T-helper 2 cell treated with Interferon-gamma antibody and Interleukin-4, amounts not matched to agents 100 ng/mL and 5 ng/mL, for 36 hours (primary cell): Measurements from ENCODE around the gene RPL18. TPM values are rescaled to one million over a fixed set of nuclear protein-coding genes. Genes with fewer than 3 reads are reported as not detected.

ENCODE experiments used
- intact Hi-C: fragments of 100-400 bp; cut with micrococcal nuclease; formaldehyde crosslinking; loops from one replicate; pipeline ENCODE4 v1.15.1; 2023
- total RNA-seq: library from RNA; stranded (reverse); gene quantifications from 2 replicates; pipeline ENCODE4 v1.2.3, GENCODE V29; 2022

RPL18 gene
- total RNA-seq, 1 donor from 2014 or later: 1,641 TPM

- intact Hi-C loops: loop anchor here (10.0 kb wide), 1 partner anchor 333 kb away; the partner anchor contains the start of gene FTL
Measured at GRCh38 chr19:48632286-48632685, 13.3 kb upstream of the RPL18 start.

GRCh38 chr19:48631225-48631624 is 12.2 kb upstream of the RPL18 start:
- intact Hi-C loops: loop anchor here (10.0 kb wide), 1 partner anchor 334 kb away; the partner anchor contains the start of gene FTL

- intact Hi-C loops: loop anchor here (10.0 kb wide), 1 partner anchor 334 kb away; the partner anchor contains the start of gene FTL
Measured at GRCh38 chr19:48630296-48631063, 11.5 kb upstream of the RPL18 start.

DNA sequence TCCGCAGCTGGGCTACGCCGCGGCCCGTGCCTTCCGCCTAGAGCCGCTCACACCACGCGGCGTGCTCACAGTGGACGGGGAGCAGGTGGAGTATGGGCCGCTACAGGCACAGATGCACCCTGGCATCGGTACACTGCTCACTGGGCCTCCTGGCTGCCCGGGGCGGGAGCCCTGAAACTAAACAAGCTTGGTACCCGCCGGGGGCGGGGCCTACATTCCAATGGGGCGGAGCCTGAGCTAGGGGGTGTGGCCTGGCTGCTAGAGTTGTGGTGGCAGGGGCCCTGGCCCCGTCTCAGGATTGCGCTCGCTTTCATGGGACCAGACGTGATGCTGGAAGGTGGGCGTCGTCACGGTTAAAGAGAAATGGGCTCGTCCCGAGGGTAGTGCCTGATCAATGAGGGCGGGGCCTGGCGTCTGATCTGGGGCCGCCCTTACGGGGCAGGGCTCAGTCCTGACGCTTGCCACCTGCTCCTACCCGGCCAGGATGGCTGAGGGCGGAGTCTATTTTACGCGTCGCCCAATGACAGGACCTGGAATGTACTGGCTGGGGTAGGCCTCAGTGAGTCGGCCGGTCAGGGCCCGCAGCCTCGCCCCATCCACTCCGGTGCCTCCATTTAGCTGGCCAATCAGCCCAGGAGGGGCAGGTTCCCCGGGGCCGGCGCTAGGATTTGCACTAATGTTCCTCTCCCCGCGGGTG is 10.8 kb upstream of the RPL18 start:
- intact Hi-C loops: loop anchor here (10.0 kb wide), 1 partner anchor 335 kb away; the partner anchor contains the start of gene FTL

DNA sequence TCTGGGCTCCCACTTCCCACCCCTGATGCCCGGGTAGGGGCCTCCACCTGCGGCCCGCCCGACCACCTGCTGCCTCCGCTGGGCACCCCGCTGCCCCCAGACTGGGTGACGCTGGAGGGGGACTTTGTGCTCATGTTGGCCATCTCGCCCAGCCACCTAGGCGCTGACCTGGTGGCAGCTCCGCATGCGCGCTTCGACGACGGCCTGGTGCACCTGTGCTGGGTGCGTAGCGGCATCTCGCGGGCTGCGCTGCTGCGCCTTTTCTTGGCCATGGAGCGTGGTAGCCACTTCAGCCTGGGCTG is 10.3 kb upstream of the RPL18 start:
- intact Hi-C loops: no loop called here

GRCh38 chr19:48628486-48629296 is 9.7 kb upstream of the RPL18 start:
- intact Hi-C loops: no loop called here

DNA sequence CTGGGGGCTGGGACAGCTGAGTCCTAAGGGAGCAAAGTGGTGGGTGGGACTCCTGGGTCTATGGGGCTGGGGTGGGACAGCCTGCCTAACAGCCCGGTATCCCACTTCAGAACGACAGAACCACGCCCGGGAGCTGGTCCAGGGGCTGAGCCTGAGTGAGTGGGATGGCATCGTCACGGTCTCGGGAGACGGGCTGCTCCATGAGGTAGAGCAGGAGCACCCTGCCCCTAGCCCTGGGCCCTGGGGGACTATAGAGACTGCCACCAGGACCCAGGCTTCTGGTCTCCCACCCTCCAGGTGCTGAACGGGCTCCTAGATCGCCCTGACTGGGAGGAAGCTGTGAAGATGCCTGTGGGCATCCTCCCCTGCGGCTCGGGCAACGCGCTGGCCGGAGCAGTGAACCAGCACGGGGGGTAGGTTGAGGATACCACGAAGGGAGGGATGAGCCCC is 8.9 kb upstream of the RPL18 start:
- intact Hi-C loops: no loop called here

- intact Hi-C loops: no loop called here
Measured at GRCh38 chr19:48627201-48627864, 8.4 kb upstream of the RPL18 start.

DNA sequence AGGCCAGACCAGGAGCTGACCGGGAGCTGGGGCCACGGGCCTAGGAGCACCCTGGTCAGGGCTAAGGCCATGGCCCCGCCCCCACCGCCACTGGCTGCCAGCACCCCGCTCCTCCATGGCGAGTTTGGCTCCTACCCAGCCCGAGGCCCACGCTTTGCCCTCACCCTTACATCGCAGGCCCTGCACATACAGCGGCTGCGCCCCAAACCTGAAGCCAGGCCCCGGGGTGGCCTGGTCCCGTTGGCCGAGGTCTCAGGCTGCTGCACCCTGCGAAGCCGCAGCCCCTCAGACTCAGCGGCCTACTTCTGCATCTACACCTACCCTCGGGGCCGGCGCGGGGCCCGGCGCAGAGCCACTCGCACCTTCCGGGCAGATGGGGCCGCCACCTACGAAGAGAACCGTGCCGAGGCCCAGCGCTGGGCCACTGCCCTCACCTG is 6.9 kb upstream of the RPL18 start:
- intact Hi-C loops: no loop called here

DNA sequence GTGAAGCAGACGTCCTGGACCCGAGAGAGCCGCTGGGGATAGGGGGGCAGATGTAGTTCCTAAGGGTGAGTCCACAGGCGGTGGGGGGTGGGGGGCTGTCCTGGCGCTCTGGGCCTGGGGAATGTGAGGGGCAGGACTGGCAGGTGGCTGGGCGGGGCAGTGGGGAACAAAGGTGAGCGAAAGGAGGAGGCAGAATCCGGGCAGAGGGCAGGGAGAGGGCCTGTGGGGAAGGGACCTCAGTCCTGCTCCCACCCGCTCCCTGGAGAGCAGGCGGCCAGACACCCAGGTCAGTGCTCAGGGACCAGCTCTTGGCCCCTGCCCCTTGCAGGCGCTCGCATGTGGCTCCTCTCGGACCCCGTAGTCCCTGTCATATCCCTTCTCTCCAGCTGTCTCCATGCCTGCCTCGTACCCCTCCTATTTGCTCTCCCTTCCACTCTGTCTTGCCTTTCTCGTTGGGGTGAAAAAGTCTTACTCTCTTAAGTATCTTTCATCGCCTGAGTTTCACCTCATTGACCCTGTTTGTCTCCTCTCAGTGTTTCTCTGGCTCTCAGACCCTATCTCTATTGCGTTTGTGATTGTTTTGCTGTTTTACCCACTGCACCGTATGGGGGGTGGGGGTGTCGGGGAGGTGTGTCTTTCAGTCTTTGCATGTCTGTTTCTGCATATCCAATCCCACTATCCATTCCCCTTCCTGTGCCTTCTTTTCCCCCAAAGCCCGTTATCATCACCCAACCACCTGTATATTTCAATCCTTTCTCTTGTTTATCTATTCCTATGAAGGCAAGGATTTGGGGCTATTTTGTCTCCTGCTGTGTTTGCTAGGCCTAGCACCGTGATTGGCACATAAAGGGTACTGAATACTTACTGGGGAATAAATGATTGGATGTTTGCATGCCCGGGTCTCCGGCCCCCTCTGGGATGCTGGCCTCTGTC is 6.1 kb upstream of the RPL18 start:
- intact Hi-C loops: loop anchor here (1.0 kb wide), 1 partner anchor 9 kb away; no protein-coding TSS in a partner anchor

GRCh38 chr19:48624067-48624594 is 5.2 kb upstream of the RPL18 start:
- intact Hi-C loops: loop anchor here (1.0 kb wide), 1 partner anchor 10 kb away; no protein-coding TSS in a partner anchor

DNA sequence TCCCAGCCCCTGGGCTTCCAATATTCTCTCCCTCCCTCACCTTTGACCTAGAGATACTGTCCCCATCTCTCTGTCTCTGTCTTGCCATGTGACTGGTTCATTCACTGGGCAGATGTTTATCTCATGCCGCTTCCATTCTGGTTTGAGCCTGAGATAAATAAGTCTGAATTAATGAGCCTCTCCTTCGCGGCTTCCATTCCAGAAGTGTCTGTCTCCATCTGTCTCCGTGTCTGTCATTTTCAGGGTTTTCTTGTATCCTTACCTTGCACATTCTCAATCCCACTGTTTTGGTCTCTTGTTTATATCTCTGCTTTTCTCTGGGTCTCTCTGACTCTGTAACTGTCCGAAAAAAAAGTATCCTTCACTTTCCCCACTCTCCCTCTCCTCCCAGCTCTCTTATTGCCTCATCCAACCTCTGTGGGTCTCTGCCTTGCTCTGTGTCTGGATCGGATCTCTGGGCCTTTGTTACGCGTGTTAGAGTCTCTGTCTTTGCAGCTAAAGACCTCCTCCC is 4.6 kb upstream of the RPL18 start:
- intact Hi-C loops: loop anchor here (1.0 kb wide), 1 partner anchor 11 kb away; no protein-coding TSS in a partner anchor

GRCh38 chr19:48619692-48620585 is 961 bp upstream of the RPL18 start:
- intact Hi-C loops: loop anchor here (1.0 to 2.0 kb wide), 6 partner anchors 17 to 373 kb away; partner anchors contain the start of genes DBP, GYS1, RUVBL2 and TMEM143

- intact Hi-C loops: loop anchor here (2.0 kb wide), 2 partner anchors 30 to 256 kb away; partner anchors contain the start of gene TMEM143
Measured at GRCh38 chr19:48618278-48618915, 581 bp downstream of the RPL18 start.

GRCh38 chr19:48617146-48617937 is 1.6 kb downstream of the RPL18 start:
- intact Hi-C loops: no loop called here

DNA sequence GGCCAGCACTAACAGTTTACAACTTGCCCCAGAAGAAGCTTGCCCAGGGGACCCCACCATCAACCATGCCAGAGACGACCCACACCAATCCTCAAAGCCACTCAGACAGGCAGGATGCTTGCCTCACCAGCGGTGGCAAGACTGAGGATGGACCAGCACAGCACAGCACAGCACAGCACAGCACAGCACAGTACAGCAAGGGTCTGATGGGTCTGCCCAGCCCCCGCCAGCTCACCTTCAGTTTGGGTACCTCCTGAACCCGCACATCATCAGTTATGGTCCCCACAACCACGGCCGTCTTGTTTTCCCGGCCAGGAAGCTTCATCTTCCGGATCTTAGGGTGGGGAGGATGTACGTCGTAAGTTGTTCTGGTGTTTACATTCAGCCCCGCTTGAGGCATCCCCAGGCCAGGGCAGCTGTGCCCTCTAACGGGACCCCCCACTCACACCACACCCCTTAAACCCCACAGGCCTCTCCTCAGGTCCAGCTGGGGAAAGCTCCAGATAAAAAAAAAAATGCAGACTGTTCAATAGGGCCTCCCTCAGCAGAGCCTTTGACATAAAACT is 2.4 kb downstream of the RPL18 start:
- intact Hi-C loops: no loop called here
